A375 (cell line): ENCODE results near the gene TMEM151A. TPM values are rescaled to one million over a fixed set of nuclear protein-coding genes. Genes with fewer than 3 reads are reported as not detected.

Source experiments
- total RNA-seq: library from RNA; depleted of rRNA; stranded (reverse); fragments of >200 nt; shearing (Covaris generic); gene quantifications from 2 replicates; pipeline ENCODE4 v1.2.3, GENCODE V29; 2014; rRNA removed

The TMEM151A gene
- total RNA-seq: 0.08 TPM in 1 of 2 replicates, not detected in the other

DNA sequence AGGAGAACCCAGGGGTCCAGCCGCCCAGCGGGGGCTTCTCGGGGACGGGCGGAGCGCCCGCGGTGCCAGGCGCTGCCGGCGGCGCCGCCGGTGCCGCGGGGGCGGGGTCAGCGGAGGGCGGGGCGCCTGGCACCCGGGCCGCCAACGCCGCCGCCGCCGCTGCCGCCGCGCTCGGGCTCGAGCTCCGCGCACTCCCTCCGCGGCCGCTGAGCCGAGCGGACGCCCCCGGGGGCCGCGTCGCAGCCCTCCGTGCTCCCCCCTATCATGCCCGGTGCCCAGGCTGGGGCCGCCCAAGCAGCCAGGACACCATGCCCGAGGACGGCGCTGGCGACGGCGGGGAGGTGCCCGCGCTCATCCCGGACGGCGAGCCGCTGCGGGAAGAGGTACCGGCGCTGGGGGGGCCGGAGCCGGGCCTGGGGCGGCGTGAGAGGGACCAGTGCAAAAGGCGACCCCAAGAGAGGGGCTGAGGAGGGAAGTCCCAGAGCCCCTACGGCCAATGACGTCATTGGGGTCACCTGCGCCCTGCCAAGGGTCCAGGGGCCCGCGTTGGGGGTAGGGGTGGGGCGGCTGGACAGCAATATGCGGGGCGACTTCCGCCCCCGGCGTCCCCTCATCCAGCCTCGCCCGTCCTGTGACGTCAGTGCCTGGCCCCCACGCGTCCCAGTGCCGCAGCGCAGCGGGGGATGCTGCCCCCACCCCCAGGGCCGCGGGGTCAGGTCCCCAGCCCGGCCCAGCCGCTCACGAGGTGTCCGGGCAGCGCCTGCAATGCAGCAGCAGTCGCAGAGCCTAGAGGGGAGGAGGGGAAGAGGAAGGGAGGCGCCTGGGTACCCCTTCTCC, at the start of gene TMEM151A:
TSS of gene TMEM151A (plus strand) at position 189 of the 837 bp plus-strand sequence. CDS start at position 309, 120 bp downstream.

DNA sequence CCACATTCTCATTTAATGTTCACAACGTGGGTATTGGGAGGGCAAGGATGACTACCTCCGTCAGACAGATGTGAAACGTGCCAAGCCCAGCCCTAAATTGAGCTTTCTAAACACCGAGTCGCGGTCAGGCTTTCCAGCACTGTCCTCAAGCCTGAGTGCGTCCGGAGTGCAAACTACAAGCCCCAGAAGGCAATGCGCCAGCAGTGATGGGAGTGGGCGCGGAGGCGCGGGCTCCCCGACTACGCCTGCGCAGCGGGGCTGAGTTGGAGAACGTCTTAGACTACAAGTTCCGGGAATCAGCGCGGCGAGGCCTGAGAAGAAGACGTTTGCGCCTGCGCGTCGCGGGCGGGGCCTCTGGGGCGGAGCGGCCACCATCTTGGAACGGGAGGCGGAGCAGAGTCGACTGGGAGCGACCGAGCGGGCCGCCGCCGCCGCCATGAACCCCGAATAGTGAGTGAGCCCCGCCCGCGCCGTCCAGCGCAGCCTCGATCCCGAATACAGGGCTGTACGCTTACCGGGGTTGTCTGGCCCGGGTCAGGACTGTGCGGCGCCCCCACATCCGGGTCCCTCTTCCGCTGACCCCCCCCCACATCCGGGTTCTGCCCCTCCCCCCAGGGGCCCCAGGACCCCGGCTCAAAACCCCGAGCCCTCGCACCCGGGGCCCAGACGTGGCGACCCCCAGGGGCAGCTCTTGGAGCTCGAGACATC, 23.3 kb upstream of the TMEM151A start, which contains the start of gene RAB1B:
TSS of gene RAB1B (plus strand) at position 396 of the 708 bp plus-strand sequence. CDS start at position 437, 41 bp downstream.

DNA sequence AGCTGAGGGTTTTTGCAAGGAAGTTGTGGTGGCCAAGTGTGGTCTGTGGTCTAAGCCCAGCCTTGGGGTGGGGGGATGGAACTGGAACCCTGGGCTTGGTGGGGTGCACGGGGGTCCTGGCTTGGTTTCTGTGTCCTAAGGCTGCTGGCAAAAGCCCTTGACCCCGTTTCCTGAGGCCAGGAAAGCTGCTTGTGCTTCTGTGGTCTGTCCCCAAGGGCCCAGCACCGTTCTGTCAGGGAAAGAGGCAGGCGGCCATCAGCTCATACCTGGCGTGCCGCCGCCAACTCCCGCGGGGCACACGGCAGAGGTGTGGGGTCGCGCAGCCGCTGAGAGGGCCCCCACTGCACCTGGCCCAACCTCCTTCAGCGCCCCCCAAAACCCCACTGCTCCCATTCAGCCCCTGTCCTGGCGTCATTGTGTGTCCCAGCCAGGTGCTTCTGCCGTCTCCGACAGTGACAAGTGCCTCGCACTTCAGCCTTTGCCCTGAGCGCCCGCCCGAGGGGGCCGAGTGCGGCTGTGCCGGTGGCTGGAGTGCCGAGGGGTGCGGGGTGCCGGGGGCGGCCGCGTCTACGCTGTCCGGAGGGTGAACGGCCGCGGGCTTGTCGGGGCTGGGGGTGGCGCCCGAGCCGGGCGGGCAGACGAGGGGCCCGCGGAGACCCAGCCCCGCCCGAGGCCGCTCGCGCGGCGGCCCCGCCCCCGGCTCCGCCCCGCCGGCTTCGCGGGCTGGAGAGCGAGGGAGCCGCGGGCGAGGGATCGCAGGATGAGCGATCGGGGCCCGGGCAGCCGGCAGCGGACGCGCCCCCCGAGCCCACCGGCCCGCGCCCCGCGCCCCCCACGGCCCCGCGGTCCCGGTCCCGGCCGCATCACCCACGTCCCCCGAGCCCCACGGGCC, 14.0 kb upstream of the TMEM151A start, which contains the start of gene CNIH2:
TSS of gene CNIH2 (plus strand) at position 705 of the 892 bp plus-strand sequence. CDS start 282 bp downstream, outside the sequence.

DNA sequence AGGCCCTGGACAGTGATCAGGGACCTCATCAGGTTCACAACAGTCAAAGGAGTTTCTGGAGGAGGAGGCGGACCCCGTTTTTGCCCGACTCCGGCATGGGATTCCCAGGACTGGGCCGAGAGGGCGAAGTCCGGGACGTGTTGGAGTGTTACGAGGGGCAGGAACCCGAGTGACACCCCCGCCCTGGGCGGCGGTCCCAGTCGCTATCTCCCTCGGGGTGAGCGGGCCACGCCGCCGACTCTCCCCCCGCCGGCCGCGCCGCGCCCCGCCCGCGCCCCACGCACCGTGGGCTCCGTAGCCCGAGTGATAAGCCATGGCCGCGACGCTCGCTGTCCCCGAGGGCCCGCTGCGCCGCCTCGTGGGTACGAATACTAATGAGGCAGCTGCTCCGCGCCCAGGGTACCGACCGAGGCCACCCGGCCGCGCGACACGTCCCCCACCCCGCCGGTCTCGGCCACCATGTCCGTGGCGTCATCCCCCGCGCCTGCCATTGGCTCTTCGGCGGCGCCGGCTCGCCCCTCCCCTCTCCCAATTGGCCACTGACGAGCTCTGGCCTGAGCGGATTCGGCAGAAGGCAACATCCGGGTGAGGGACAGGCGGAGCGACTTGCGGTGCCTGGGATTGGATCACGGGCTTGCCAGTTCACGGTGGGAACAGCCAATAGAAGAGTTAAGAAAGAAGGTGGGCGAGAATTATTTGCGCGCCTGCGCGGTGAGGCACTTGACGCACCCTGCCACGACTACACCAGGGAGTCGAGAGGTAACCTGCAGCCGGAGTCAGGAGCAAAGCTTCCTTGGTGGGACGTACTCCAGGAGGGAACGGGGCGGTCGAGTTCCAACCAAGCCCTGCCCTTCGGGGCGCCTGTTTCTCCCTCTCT, 2.8 kb upstream of the TMEM151A start, which contains the start of gene YIF1A:
TSS of gene YIF1A (minus strand) at position 473 of the 877 bp plus-strand sequence. CDS start at position 315, 158 bp downstream.

GRCh38 chr11:66316849-66317251, 25.2 kb downstream of the TMEM151A start, which contains the start of gene CD248:
TSS of gene CD248 (minus strand) at chr11:66317044. CDS start at chr11:66317027, 17 bp downstream.

DNA sequence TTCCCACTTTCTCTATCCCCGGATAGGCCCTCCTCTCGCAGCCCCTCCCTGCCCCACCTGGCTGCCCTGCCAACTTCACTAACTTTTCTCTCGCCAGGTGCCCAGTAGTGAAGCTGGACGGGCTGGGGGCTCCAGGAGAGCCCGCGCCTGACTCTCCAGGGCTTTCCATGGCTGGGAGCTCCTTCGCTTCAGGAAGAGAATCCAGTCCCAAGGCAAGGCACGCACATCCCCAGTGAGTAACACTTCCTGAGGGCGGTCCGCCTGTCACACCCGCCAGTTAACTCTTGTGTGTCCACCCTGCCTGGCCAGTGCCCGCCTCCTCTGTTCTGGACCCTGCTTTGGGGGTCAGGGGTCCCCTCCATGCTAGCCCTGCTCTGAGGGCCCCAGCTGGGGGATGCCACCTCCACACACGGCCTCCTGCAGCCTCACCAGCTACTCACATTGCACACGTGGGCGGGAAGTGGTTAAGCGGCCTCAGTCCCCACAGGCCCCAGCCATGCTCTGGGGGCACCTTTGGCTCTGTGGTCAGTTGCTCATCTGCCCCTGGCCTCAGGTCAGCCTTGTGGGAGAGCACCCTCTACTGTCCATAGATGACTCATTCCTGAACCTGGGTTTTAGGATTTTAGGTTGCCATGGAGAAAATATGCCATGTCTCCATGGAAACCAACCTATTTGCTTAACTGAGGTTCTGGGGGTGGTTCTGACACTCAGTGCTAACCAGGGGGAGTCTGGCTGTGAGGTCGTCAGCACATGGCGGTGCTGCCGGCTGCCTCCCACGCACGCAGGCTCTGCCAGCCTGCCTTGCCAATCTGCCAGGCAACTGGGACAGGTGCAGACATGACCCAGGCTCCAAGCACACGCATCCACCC, 44.8 kb downstream of the TMEM151A start, which contains the start of gene RIN1:
TSS of gene RIN1 (minus strand) at position 201 of the 869 bp plus-strand sequence. CDS start at position 169, 32 bp downstream.

GRCh38 chr11:66344550-66345315, 53.0 kb downstream of the TMEM151A start, which contains the start of gene BRMS1:
TSS of gene BRMS1 (minus strand) at chr11:66345104. CDS start at chr11:66342234, 2,870 bp downstream.

Other genes starting within 250 kb of the TMEM151A start
- gene GAL3ST3, start 242.7 kb upstream of the TMEM151A start, total RNA-seq: 0.30 and 0.34 TPM in 2 replicates
- gene SF3B2, start 239.5 kb upstream of the TMEM151A start, total RNA-seq: 306 and 311 TPM in 2 replicates
- gene PACS1, start 221.6 kb upstream of the TMEM151A start, total RNA-seq: 14.2 and 15.2 TPM in 2 replicates
- gene KLC2, start 34.2 kb upstream of the TMEM151A start, total RNA-seq: 23.0 and 24.2 TPM in 2 replicates
- gene RAB1B, start 23.3 kb upstream of the TMEM151A start, total RNA-seq: 158 and 177 TPM in 2 replicates
- 8.3 and 12.4 TPM in 2 replicates for gene CNIH2, start 13.7 kb upstream of the TMEM151A start, total RNA-seq
- 105 and 132 TPM in 2 replicates for gene YIF1A, start 2.8 kb upstream of the TMEM151A start, total RNA-seq
- not detected in 2 replicates for gene CD248, start 25.1 kb downstream of the TMEM151A start, total RNA-seq
- gene RIN1, start 44.5 kb downstream of the TMEM151A start, total RNA-seq: 43.6 and 47.2 TPM in 2 replicates
- 67.3 and 77.0 TPM in 2 replicates for gene BRMS1, start 53.2 kb downstream of the TMEM151A start, total RNA-seq
- 24.9 and 28.6 TPM in 2 replicates for gene B4GAT1, start 55.7 kb downstream of the TMEM151A start, total RNA-seq
- 4.5 and 6.0 TPM in 2 replicates for gene SLC29A2, start 79.9 kb downstream of the TMEM151A start, total RNA-seq
- not detected in 2 replicates for gene NPAS4, start 129.1 kb downstream of the TMEM151A start, total RNA-seq
- gene MRPL11, start 147.0 kb downstream of the TMEM151A start, total RNA-seq: 109 and 113 TPM in 2 replicates
- 12.8 and 15.4 TPM in 2 replicates for gene PELI3, start 175.0 kb downstream of the TMEM151A start, total RNA-seq
- gene DPP3, start 188.5 kb downstream of the TMEM151A start, total RNA-seq: 71.8 and 82.1 TPM in 2 replicates
- gene BBS1, start 218.7 kb downstream of the TMEM151A start, total RNA-seq: 22.4 and 28.0 TPM in 2 replicates